Endothelial cell (in vitro differentiated cells): ENCODE results near the gene SYVN1. TPM values are rescaled to one million over a fixed set of nuclear protein-coding genes. Genes with fewer than 3 reads are reported as not detected.

Experiments
- DNase-seq: peaks from one replicate; pipeline ENCODE4 v3.0.0; 2021; ENCODE audit warnings: low spot score
- H3K27ac Mint-ChIP-seq: one replicate; pipeline ENCODE4 v1.8.0; 2021; ENCODE audit warnings: mixed read lengths, inconsistent platforms; ENCODE audit not compliant: unreplicated experiment
- H3K27me3 Mint-ChIP-seq: one replicate; pipeline ENCODE4 v1.8.0; 2021; ENCODE audit warnings: mild to moderate bottlenecking, moderate library complexity, mixed read lengths, inconsistent platforms; ENCODE audit not compliant: unreplicated experiment
- H3K36me3 Mint-ChIP-seq: one replicate; pipeline ENCODE4 v1.8.0; 2021; ENCODE audit warnings: mild to moderate bottlenecking, low read depth, mixed read lengths, inconsistent platforms; ENCODE audit not compliant: unreplicated experiment
- H3K4me1 Mint-ChIP-seq: one replicate; pipeline ENCODE4 v1.8.0; 2021; ENCODE audit warnings: mild to moderate bottlenecking, mixed read lengths, inconsistent platforms; ENCODE audit not compliant: unreplicated experiment
- H3K4me3 Mint-ChIP-seq: one replicate; pipeline ENCODE4 v1.8.0; 2021; ENCODE audit warnings: mild to moderate bottlenecking, mixed read lengths, inconsistent platforms; ENCODE audit not compliant: unreplicated experiment
- H3K9me3 Mint-ChIP-seq: one replicate; pipeline ENCODE4 v1.8.0; 2021; ENCODE audit warnings: mixed read lengths, inconsistent platforms; ENCODE audit not compliant: unreplicated experiment
- CTCF ChIP-seq: fragments of 200-600 bp; sonication (generic); IDR thresholded peaks from one replicate; pipeline ENCODE4 v1.5.0; 2021; ENCODE audit warnings: antibody characterized with exemption; ENCODE audit not compliant: unreplicated experiment
- total RNA-seq: library from RNA; stranded (reverse); fragmentation: NEBNext Ultra II Directional; extraction: Animal tissue kit (Norgen Biotek cat#: 25700); gene quantifications from one replicate; pipeline ENCODE4 v1.2.1, GENCODE V29; 2021; ENCODE audit not compliant: unreplicated experiment

Gene SYVN1
- total RNA-seq, 1 donor from 2014 or later = 32.2 TPM

- peaks cover 23% of the 10 kb centered on the region for H3K36me3 Mint-ChIP-seq
These were observed 7.6 kb downstream of the SYVN1 start for GRCh38 chr11:65126624-65127274.

GRCh38 chr11:65125197-65126056, 8.9 kb downstream of the SYVN1 start:
- DNase-seq = no peak
- no peak overlapping the region for H3K4me3 Mint-ChIP-seq
- no peak for TF ChIP-seq CTCF
- H3K4me1 Mint-ChIP-seq = peaks cover 14% of the 10 kb centered on the region
- H3K9me3 Mint-ChIP-seq = no peaks in the 10 kb centered on the region
- H3K27ac Mint-ChIP-seq = no peak overlapping the region
- peaks cover 24% of the 10 kb centered on the region for H3K36me3 Mint-ChIP-seq
- peaks cover 4% of the 10 kb centered on the region for H3K27me3 Mint-ChIP-seq

More at GRCh38 chr11:65126624-65127274, 7.6 kb downstream of the SYVN1 start:
- Mint-ChIP-seq H3K9me3 (no peaks in the 10 kb centered on the region), H3K4me1 (peaks cover 7% of the 10 kb centered on the region), H3K27ac (no peak overlapping the region), H3K4me3 (no peak overlapping the region), H3K27me3 (peaks cover 2% of the 10 kb centered on the region)
- no peak for DNase-seq
- TF ChIP-seq CTCF = no peak

- peak overlapping the region; percentile 8 for H3K4me3 Mint-ChIP-seq
- TF ChIP-seq CTCF = no peak
- H3K36me3 Mint-ChIP-seq = peaks cover 27% of the 10 kb centered on the region
- peaks cover 7% of the 10 kb centered on the region for H3K27me3 Mint-ChIP-seq
- no peak for DNase-seq
- no peaks in the 10 kb centered on the region for H3K9me3 Mint-ChIP-seq
- peaks cover 14% of the 10 kb centered on the region for H3K4me1 Mint-ChIP-seq
- H3K27ac Mint-ChIP-seq = no peak overlapping the region
These were observed 9.7 kb downstream of the SYVN1 start for GRCh38 chr11:65124480-65125196.

GRCh38 chr11:65121865-65122696, 12.2 kb downstream of the SYVN1 start, which contains the start of the genes FAU and MRPL49:
Gene FAU (minus strand): TSS chr11:65122134. CDS start chr11:65121813, 321 bp downstream.
Gene MRPL49 (plus strand): TSS chr11:65122321. CDS start chr11:65122347, 26 bp downstream.
- peaks cover 34% of the 10 kb centered on the region for H3K36me3 Mint-ChIP-seq
- DNase-seq = peak; percentile 96
- H3K4me3 Mint-ChIP-seq = peak within 1 kb of the TSS; percentile 99
- H3K4me1 Mint-ChIP-seq = peaks cover 23% of the 10 kb centered on the region
- peak within 1 kb of the TSS; percentile 93 for H3K27ac Mint-ChIP-seq
- TF ChIP-seq CTCF = no peak
- no peaks in the 10 kb centered on the region for H3K9me3 Mint-ChIP-seq
- peaks cover 14% of the 10 kb centered on the region for H3K27me3 Mint-ChIP-seq
